Breast epithelium (tissue), 3 donors: Measurements from ENCODE around the gene ZNF646.

Source experiments
- CTCF ChIP-seq, 3 donors: fragments of 450-650 bp; IDR thresholded peaks; one replicate each; pipeline ENCODE4 v1.5.1; 2016 to 2017; ENCODE audit warnings: antibody characterized with exemption in 3 of 3, mild to moderate bottlenecking in 3 of 3, moderate library complexity in 3 of 3
- POLR2A ChIP-seq: fragments of 450-650 bp; IDR thresholded peaks from one replicate; pipeline ENCODE4 v1.6.1; 2016; ENCODE audit warnings: antibody characterized with exemption, mild to moderate bottlenecking, moderate library complexity

GRCh38 chr16:31029272-31029671 is 45.0 kb upstream of the ZNF646 start:
- no peak for TF ChIP-seq CTCF (IDR thresholded peaks at IDR 0.05)
- no peak for TF ChIP-seq POLR2A
